Heart right ventricle (tissue), 16 donors: Measurements from ENCODE around the gene PPY. TPM values are rescaled to one million over a fixed set of nuclear protein-coding genes. Genes with fewer than 3 reads are reported as not detected.

Experiments used
- ATAC-seq, 8 donors: fragments of 200-7000 bp; cut with Tn5 transposase; one replicate each; pipeline ENCODE4 v1.9.1; 2020; ENCODE audit warnings: mild to moderate bottlenecking in 8 of 8, moderate library complexity in 8 of 8, moderate number of reproducible peaks in 1 of 8
- DNase-seq, 2 donors: peaks; one replicate each; pipeline ENCODE4 v3.0.0-alpha.2; 2020
- H3K27ac ChIP-seq, 10 donors: fragments of 200-600 bp; sonication (generic) in 2 of 10; one replicate each; pipeline versions ENCODE4 v1.5.0 to v1.8.0; 2020 to 2022; ENCODE audit warnings: mild to moderate bottlenecking in 3 of 10
- H3K27me3 ChIP-seq, 7 donors: fragments of 200-600 bp; one replicate each; pipeline ENCODE4 v1.8.0; 2021 to 2022; ENCODE audit warnings: mild to moderate bottlenecking in 2 of 7
- H3K36me3 ChIP-seq, 9 donors: fragments of 200-600 bp; sonication (generic) in 1 of 9; one replicate each; pipeline versions ENCODE4 v1.5.0 to v1.8.0; 2020 to 2022; ENCODE audit warnings: mild to moderate bottlenecking in 2 of 9
- H3K4me1 ChIP-seq, 9 donors: fragments of 200-600 bp; sonication (generic) in 1 of 9; one replicate each; pipeline versions ENCODE4 v1.5.0 to v1.8.0; 2020 to 2022; ENCODE audit warnings: mild to moderate bottlenecking in 4 of 9
- H3K4me3 ChIP-seq, 10 donors: fragments of 200-600 bp; sonication (generic) in 2 of 10; one replicate each; pipeline versions ENCODE4 v1.5.0 to v1.8.0; 2020 to 2022; ENCODE audit warnings: mild to moderate bottlenecking in 7 of 10, moderate library complexity in 2 of 10
- H3K9me3 ChIP-seq, 11 donors: fragments of 200-600 bp in 10 of 11; sonication (generic) in 2 of 11; one replicate each; pipeline versions ENCODE4 v1.5.0 to v1.8.0; 2013 to 2022; ENCODE audit warnings: mild to moderate bottlenecking in 2 of 11, control low read depth in 1 of 11, moderate library complexity in 1 of 11
- WGBS, 2 donors: extraction: QIAGEN DNeasy Blood & Tissue Kit; methylation state at CpG; one replicate each; pipeline ENCODE4 v1.1.7; 2013; ENCODE audit warnings: inconsistent platforms in 1 of 2; 5-methylcytosine and 5-hydroxymethylcytosine counted together
- intact Hi-C, 10 donors: fragments of 100-400 bp; cut with DNase I; formaldehyde crosslinking; loops; one replicate each; pipeline versions ENCODE4 v1.11.1 to v1.14.2; 2022
- polyA plus RNA-seq, 2 donors: library from polyadenylated mRNA; stranded (reverse); fragments of 200-250 nt; gene quantifications; one replicate each; pipeline ENCODE4 v1.2.3, GENCODE V29; 2013
- total RNA-seq, 10 donors: library from RNA; stranded (reverse); fragmentation: NEBNext Ultra II Directional in 3 of 10; extraction: Animal tissue kit (Norgen Biotek cat#: 25700) in 3 of 10; gene quantifications; one replicate each; pipeline versions ENCODE4 v1.2.1 to v1.2.4, GENCODE V29; 2021 to 2023
- TF ChIP-seq, protein P1 (sequence below), 9 donors: fragments of 200-600 bp; sonication (generic) in 2 of 9; IDR thresholded peaks; one replicate each; pipeline versions ENCODE4 v1.5.0 to v1.8.0; 2021 to 2022; ENCODE audit warnings: antibody characterized with exemption in 9 of 9, mild to moderate bottlenecking in 5 of 9, moderate library complexity in 1 of 9
- donor health status: Arrhythmogenic right ventricular cardiomyopathy.
- donor health status: ischemic (EF 13 %, LVEDD 7.1; RV severe dilation, severe dysfunction).
- donor health status: healthy with polysubstance abuse.
- donor health status: DM: no; HTN: yes; CAD: no.
- donor health status: DM: no; HTN: no; CAD: no.
- donor health status: ischemic (EF 25% LVEDD 6.9; RV normal size, moderate dysfunction).
- donor health status: ischemic (EF 25% LVEDD 5.7; RV mildly dilated, moderate dysfunction).
- donor health status: healthy.
- donor health status: DM: yes; HTN: yes; CAD: no.
- donor health status: Ischemic cardiomyopathy.
- donor health status: ischemic (EF 35%, LVEDD 5.7; RV mildly dilated, moderate dysfunction).
- donor health status: nonischemic (EF 11% LVEDD 7.7; RV severe dilation, severe dysfunction).
- donor health status: DM: yes; HTN: yes; CAD: no.
- donor health status: PGD.
- donor health status: ischemic (EF 29% LVEDD 5.4; RV normal size, mild dysfunction).
- donor health status: nonischemic (EF 23%, LVEDD 6.1; RV moderate dilation, normal function).

The PPY gene
- total and polyA plus RNA-seq, 12 donors, result not detected

DNA sequence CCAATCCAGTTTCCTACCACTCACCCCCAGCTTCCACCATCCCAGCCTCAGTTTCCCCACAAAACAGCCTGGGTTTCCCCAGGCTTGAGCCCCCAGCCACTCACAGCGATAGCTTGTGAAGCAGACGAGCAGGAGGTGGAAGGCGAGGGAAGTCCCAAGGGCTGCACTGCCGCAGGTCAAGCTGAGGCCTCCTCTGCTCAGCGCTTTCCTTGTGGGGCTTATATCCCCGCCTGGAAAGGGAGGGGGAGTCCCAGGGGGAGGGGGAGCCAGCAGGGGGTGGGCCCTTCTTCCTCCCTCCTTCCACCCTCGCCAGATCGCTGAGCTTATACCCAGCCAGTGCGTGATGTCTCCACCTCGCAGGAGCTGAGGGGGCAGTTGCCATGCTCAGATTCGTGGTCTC, 11.5 kb upstream of the PPY start, which contains the start of gene PYY:
Gene PYY (minus strand): TSS at position 195 of the 400 bp plus-strand sequence. CDS start 457 bp downstream, outside the sequence.
- ATAC-seq, result no peak
- H3K9me3 ChIP-seq, result no peaks in the 10 kb centered on the region
- no peak within 1 kb of the TSS for H3K27ac ChIP-seq
- TF ChIP-seq, protein P1, sequence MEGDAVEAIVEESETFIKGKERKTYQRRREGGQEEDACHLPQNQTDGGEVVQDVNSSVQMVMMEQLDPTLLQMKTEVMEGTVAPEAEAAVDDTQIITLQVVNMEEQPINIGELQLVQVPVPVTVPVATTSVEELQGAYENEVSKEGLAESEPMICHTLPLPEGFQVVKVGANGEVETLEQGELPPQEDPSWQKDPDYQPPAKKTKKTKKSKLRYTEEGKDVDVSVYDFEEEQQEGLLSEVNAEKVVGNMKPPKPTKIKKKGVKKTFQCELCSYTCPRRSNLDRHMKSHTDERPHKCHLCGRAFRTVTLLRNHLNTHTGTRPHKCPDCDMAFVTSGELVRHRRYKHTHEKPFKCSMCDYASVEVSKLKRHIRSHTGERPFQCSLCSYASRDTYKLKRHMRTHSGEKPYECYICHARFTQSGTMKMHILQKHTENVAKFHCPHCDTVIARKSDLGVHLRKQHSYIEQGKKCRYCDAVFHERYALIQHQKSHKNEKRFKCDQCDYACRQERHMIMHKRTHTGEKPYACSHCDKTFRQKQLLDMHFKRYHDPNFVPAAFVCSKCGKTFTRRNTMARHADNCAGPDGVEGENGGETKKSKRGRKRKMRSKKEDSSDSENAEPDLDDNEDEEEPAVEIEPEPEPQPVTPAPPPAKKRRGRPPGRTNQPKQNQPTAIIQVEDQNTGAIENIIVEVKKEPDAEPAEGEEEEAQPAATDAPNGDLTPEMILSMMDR (IDR thresholded peaks at IDR 0.05), result no peak
- no peak for DNase-seq
- H3K4me1 ChIP-seq, result peaks cover 0 to 12% (median 8%) of the 10 kb centered on the region in 9 donors
- peak within 1 kb of the TSS in 1 of 10 donors; percentile 0 for H3K4me3 ChIP-seq
- intact Hi-C loops, result no loop called here
- H3K36me3 ChIP-seq, result no peaks in the 10 kb centered on the region
- H3K27me3 ChIP-seq, result peaks cover 14 to 85% (median 63%) of the 10 kb centered on the region in 7 donors
- 42 to 44% methylated on average over 10 to 11 of the region's 11 CpGs for WGBS, 2 donors

GRCh38 chr17:43952724-43953666, 10.7 kb upstream of the PPY start:
- Histone ChIP-seq H3K4me3 (peak overlapping the region in 1 of 10 donors; percentile 0), H3K27me3 (peaks cover 14 to 89% (median 63%) of the 10 kb centered on the region in 7 donors)

GRCh38 chr17:43952351-43952723, 10.1 kb upstream of the PPY start:
- ATAC-seq (peak in 1 of 8 donors; percentile 19), DNase-seq (no peak)
- WGBS, 2 donors, result 5 to 8% methylated on average over 19 of the region's 19 CpGs
- H3K27me3 ChIP-seq, result peaks cover 14 to 90% (median 65%) of the 10 kb centered on the region in 7 donors
- peaks cover 0 to 12% (median 8%) of the 10 kb centered on the region in 9 donors for H3K4me1 ChIP-seq
- H3K9me3 ChIP-seq, result no peaks in the 10 kb centered on the region
- H3K27ac ChIP-seq, result no peak overlapping the region
- H3K36me3 ChIP-seq, result no peaks in the 10 kb centered on the region
- intact Hi-C loops, result no loop called here
- TF ChIP-seq, protein P1 (IDR thresholded peaks at IDR 0.05), result no peak
- peak overlapping the region in 1 of 10 donors; percentile 0 for H3K4me3 ChIP-seq

More at GRCh38 chr17:43952724-43953666, 10.7 kb upstream of the PPY start:
- DNase-seq, result no peak
- no peaks in the 10 kb centered on the region for H3K36me3 ChIP-seq
- ATAC-seq, result peak in 2 of 8 donors; percentile 6 to 51
- WGBS, 2 donors, result 6% methylated on average over 77 to 82 of the region's 82 CpGs
- TF ChIP-seq, protein P1 (IDR thresholded peaks at IDR 0.05), result no peak
- intact Hi-C loops, result no loop called here
- H3K27ac ChIP-seq, result no peak overlapping the region
- peaks cover 0 to 12% (median 8%) of the 10 kb centered on the region in 9 donors for H3K4me1 ChIP-seq
- no peaks in the 10 kb centered on the region for H3K9me3 ChIP-seq

GRCh38 chr17:43951750-43952149, 9.5 kb upstream of the PPY start:
- 55 to 68% methylated on average over 4 of the region's 4 CpGs for WGBS, 2 donors
- no peak for ATAC-seq

More at GRCh38 chr17:43951750-43952149, 9.5 kb upstream of the PPY start:
- Histone ChIP-seq H3K36me3 (no peaks in the 10 kb centered on the region), H3K9me3 (no peaks in the 10 kb centered on the region), H3K4me1 (peaks cover 0 to 12% (median 8%) of the 10 kb centered on the region in 9 donors), H3K4me3 (no peak overlapping the region), H3K27ac (no peak overlapping the region), H3K27me3 (peaks cover 14 to 94% (median 70%) of the 10 kb centered on the region in 7 donors)
- TF ChIP-seq, protein P1 (IDR thresholded peaks at IDR 0.05), result no peak
- DNase-seq, result no peak
- intact Hi-C loops, result no loop called here
